Activated CD8-positive, alpha-beta memory T cell treated with anti-CD3 and anti-CD28 coated beads, Interleukin-2, amount 50 U/mL, for 1 hour (primary cell): ENCODE measurements around the gene TAS2R41.
"Not testable (repeated sequence)": the region's sequence is repeated elsewhere in the genome, so short reads cannot be mapped to it uniquely, and the experiment has no call there.

ENCODE experiments used
- DNase-seq: peaks from one replicate; pipeline ENCODE4 v3.0.0-alpha.2; 2020; ENCODE audit errors: extremely low read depth

Gene TAS2R41

GRCh38 chr7:143456992-143457793, 20.5 kb upstream of the TAS2R41 start:
- no peak for DNase-seq

GRCh38 chr7:143458263-143458662, 19.4 kb upstream of the TAS2R41 start:
- DNase-seq = no peak

DNA sequence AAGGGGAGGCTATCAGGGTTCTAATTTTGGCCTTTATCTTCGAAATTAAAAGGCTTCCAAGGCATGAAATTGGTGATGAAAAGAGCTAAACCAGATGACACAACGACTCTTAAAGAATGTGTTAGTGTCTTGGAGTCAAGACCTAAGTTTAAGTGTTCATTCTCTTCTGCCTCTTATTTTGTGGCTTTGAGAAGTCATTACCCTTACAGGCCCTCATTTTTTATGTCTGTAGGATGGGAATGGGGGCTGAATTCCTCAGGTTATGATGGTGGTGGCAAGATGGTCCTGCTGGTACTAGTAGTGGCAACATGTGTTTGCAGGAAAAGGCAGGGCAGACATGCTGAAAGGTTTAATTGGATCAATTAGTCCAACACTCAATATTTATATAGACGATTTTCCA, 19.0 kb upstream of the TAS2R41 start:
- DNase-seq = no peak

DNA sequence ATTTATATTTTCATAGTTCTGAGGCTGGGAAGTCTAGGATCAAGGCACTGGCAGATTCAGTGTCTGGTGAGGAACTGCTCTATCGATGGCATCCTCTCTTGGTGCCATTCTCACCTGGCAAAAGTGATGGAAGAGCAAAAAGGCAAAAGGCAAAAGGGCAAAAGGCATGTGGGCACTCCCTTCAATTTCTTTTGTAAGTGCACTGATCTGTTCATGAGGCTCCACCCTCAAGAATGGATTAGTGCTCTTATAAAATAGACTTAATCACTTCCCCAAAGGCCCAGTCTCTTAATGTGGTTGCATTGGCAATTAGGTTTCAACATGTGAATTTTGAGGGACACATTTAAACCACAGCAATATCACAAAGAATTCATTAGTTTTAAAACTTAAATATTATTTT, 18.3 kb upstream of the TAS2R41 start:
- DNase-seq = no peak

DNA sequence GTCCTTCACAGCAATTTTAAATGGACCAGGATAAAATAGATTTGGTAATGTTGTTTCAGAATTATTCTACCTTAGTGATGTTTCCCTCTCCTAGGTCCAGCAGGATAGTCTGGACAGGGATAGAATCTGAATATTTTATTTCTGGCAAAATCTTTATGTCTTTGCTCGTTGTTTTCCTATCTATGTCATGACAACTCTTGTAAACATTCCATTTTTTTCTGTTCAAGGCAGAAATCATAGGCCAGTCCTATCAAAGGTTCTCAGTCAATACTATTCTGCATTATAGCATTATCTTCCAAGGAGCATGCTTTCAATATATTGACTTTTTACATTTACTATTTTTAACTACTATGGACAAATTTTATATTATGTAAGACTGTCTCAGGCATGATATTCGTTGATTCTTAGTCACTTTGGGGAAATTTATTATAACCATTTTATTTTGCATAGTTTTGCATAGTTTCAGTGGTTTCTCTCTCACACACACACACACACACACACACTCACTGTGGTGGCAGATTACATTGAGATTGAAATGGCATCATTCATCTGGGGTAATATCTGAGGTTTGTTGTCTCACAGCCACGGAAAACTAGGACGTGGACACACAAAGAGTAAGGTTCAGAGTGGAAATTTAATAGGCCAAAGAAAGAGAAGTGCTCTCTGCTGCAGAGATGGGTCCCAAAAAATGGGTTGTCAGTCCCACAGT, 17.2 kb upstream of the TAS2R41 start:
- no peak for DNase-seq

DNA sequence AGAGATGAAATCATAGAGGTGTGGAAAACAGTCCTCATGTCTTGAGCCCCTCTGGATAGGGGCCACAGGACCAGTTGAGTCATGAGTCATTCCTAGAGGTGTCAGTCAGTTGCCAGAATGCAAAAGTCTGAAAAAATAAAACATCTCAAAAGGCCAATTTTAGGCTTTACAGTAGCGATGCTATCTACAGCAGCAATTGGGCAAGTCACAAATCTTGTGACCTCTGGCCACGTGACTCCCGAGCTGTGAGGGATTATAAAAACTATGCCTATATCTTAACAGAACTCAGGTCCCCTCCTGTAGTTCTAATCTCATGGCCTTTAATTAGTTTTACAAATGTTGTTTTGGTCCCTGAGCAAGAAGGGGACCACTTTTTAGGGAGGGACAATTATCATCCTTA, 15.6 kb upstream of the TAS2R41 start:
- no peak for DNase-seq

- no peak for DNase-seq
These were observed 14.1 kb upstream of the TAS2R41 start for GRCh38 chr7:143463556-143463955.

- no peak for DNase-seq
These were observed 13.7 kb upstream of the TAS2R41 start for GRCh38 chr7:143463957-143464356.

- DNase-seq = no peak
These were observed 9.9 kb upstream of the TAS2R41 start for GRCh38 chr7:143467724-143468123.

- DNase-seq = not testable (repeated sequence)
These were observed 5.5 kb upstream of the TAS2R41 start for GRCh38 chr7:143472071-143472689.

DNA sequence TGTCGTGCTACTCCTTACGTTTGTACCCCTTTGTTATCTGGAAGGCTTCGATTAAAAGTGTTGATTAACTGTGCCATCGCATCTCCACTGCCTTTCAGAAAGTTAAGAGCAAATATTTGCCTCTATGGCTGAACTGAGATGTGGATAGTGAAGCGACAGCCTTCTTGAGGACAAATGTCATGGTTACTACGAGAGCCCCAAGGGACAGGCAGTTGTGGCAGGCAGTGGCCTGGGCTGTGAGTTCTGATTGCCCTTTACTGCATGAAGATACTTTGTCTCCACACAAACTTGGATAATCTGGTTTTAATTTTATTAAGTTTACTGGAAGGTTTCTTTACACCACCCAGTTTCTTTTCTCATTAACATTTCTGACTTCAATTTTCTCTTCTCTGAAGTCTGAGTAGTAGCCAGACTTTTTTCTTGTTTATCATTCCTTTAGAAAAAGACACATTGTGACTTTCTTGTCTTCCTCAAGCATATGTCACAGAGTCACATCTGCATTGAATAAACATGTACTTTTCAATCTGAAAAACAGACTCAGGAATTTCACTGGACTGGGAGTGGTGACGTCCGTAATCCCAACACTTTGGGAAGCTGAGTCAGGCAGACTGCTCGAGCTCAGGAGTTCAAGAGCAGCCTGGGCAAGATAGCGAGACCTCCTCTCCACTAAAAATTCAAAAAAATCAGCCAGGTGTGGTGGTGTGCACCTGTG, 1.5 kb downstream of the TAS2R41 start:
- DNase-seq = no peak

GRCh38 chr7:143480501-143480900, 2.8 kb downstream of the TAS2R41 start:
- DNase-seq = no peak

DNA sequence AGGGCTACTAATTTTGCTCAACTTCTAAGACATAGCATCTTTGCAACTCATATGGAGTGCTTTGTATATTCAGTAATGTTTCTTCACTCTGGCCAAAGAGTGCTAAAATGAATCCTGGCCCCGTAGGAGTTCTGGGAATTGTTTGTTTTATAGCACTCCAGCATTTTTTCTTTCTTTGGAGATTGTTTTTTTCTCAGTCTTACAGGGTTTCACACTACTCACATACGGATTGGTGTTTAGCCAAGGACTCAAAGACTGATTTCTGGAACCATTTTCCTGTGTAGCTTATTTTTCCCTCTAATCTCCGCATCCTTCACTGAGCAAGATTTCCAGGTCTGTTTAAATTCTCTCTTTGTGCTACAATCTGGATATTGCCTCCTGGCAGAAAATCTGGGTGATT, 6.4 kb downstream of the TAS2R41 start:
- DNase-seq = no peak

DNA sequence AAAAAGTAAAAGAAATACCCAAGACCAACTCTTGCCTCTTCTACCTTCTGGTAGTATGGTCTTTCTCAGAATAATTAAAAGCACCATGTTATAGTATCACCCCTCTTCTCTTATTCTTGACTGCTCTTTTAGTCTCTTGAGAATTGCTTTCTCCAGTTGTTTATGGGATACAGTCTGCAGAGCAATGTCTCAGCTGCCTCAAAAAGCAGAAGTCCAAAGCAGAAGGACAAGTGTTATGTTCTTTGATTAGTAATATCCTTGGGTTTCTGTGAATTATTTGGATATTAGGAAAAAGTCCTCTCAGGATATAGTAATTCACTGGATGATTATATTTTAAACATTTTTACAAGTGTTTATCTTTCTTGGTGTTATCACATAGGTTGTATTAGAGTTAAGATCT, 7.4 kb downstream of the TAS2R41 start:
- no peak for DNase-seq

- DNase-seq = no peak
These were observed 7.8 kb downstream of the TAS2R41 start for GRCh38 chr7:143485500-143485899.

GRCh38 chr7:143486266-143486665, 8.6 kb downstream of the TAS2R41 start:
- not testable (repeated sequence) for DNase-seq

GRCh38 chr7:143487061-143487460, 9.4 kb downstream of the TAS2R41 start:
- DNase-seq = no peak

GRCh38 chr7:143487566-143487965, 9.9 kb downstream of the TAS2R41 start:
- no peak for DNase-seq

DNA sequence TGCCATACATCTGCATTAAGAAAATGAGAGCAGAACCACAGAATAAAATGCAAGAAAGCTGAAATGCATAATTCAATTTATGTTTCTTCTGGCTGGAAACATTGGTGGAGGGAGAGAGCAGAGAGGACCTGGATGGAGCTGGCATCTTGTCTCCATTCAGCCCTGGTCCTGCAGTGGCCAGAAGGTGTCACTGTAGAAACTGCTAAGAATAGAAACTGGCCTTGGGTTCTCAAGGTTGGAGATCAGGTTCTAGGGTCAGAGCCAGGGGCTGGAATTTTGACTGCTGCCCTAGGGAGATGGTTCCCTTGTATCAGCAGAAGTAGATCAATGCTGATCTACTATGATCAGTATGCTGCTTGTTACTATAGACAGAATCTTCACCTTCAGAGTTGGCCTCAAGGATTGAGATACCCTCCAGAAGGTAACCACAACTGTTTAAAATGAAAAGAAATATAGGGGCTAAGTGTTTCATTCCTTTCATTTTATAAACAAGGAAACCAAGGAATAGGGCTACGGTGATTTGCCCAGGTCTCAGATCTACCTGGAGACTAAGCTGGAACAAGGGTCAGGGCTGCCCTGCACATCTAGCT, 13.1 kb downstream of the TAS2R41 start:
- DNase-seq = no peak

DNA sequence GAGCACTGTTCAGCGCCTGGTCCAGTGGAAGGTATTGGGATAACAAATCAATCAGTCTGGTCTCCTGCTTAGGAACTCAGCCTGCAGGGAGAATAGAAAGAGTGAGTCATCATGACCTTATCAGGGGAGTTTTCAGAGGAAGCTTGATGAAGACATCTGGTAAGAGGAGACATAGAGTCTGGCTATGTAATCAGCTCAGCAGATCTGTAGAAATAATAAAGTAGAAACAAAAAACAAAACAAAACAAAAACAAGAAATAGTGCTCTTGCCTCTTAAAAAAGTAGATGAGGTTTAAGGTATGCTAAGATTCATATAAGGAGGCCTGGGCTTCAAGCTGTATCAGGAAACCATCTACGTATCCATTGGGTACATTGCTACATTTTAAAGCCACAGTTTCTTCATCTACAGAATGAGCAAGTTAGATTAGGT, 14.4 kb downstream of the TAS2R41 start:
- DNase-seq = no peak

DNA sequence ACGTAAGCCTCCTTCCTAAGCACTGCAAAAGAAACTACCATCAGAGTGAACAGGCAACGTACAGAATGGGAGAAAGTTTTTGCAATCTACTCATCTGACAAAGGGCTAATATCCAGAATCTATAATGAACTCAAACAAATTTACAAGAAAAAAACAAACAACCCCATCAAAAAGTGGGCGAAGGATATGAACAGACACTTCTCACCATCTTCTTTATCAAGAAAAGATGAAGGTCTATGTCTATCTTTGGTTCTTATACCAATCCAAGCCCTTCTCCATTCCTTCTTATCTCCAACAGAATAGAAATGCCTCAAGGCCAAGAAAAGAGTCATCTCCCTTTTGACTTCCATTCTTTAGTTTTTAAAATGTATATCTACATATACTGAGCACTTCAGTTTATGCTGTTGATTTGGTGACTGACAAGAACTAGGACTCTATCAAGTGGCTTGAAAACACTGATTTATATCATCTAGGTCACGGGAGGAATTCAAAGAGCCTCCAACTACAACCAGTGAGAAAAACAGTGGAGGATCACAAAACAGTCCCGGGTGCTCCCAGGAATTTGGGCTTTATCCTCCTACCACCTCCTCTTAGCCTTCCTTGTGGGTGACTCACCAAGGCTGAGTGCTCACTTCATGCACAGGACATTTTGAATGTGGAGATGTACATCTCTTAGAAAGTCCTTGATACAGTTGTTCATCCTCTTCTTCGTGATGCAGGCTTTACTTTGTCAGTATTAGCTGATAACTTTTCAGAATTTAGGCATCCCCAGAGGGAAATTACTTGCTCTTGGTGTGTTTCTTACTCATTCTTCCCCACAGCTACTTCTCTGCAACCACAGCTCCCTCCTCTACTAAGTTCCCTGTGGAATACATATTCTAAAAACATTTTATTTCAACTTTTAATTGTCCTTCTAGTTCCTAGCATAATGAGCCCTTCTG, 15.4 kb downstream of the TAS2R41 start:
- no peak for DNase-seq
